Hematopoietic multipotent progenitor cell treated with erythropoietin and hydrocortisone succinate and interleukin-3 and kit ligand, for 15 days (in vitro differentiated cells): ENCODE data around the gene CKAP2.
A peak's percentile ranks its signal among the peaks of the same experiment; 100 is the strongest.
"Not testable (repeated sequence)": the region's sequence is repeated elsewhere in the genome, so short reads cannot be mapped to it uniquely, and the experiment has no call there.

Source experiments
- DNase-seq: peaks from one replicate; pipeline ENCODE4 v3.0.0-alpha.2; 2015; ENCODE audit warnings: low spot score

The CKAP2 gene

DNA sequence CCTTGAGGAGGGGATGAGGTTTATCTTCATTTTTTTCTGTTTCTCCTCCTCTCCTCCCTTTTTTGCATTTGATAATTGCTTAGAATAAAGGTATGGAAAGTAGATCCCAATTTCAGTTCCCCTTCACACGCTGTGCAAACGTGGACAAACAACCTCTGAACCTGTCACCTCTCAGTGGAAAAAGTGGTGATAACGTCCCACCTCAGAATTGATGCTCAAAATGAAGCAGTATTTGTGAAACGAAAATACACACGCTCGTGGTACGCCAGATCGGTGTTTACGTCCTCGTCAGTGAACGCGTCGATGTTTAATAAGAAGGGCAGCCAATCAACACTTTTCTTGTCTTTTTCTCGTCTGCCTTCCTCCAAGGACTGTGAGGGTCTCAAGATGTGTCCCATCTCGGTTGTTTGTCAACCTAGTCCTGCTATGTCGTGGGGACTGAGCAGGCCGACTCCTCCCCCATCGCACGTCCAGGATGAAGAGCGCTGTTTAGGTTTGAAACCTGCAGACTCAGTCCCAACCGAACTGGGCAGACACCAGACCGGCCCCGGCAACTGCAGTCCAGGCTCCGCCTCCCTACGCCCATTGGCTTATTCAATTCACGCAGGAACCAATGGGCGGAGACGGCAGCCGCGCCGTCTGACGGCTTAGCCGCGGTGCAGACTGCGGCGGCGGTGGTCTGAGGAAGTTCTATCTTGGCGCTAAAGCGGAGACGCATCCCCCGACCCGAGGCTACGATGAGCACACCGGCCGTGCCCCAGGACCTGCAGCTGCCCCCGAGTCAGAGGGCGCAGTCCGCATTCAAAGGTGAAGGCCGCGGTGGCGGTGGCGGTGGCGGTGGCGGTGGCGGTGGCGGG, at the start of gene CKAP2:
CKAP2 (plus strand) TSS at position 659 of the 857 bp plus-strand sequence; CDS start at position 738, 79 bp downstream.
- DNase-seq, result peak; percentile 97

DNA sequence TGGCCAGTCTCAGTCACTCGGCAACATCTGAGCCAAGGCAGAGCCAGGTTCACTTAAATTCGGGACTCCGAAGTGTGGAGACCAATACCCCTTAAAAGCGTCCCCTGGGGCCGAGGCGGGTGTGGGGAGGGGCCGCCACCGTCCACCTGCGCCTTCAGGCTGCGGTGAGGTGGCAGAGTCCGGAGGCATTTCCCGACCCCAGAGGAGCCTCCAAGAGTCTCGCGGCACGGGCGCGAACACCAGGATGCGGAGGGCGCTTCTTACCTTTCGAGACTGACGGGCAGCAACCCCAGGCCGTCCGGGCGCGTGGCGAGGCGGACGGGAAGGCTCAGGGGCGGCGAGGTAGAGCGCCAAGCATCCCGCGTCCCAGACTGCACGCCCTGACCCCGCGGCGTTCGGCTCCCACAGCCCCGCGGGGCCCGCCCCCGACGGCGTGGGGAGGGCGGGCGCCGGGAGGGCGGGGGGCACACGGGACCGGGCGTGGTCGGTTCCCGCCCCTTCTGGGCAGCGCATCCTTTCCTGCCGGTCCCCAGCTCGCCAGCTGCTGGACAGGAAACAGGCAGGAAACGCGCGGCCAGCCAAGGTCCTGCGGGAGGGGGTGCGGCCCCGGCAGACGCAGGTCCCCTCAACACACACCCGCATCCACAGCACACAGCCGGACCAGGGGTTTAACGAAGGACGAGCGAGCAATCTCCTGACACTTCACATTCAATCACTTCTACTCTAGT, 49.3 kb upstream of the CKAP2 start, which contains the start of gene THSD1:
THSD1 (minus strand) TSS at position 406 of the 728 bp plus-strand sequence. CDS start 3,572 bp downstream, outside the sequence.
- no peak for DNase-seq

- no peak for DNase-seq
These were observed 48.6 kb upstream of the CKAP2 start for GRCh38 chr13:52406629-52407028.

- not testable (repeated sequence) for DNase-seq
These were observed 47.8 kb upstream of the CKAP2 start for GRCh38 chr13:52407436-52407835.

DNA sequence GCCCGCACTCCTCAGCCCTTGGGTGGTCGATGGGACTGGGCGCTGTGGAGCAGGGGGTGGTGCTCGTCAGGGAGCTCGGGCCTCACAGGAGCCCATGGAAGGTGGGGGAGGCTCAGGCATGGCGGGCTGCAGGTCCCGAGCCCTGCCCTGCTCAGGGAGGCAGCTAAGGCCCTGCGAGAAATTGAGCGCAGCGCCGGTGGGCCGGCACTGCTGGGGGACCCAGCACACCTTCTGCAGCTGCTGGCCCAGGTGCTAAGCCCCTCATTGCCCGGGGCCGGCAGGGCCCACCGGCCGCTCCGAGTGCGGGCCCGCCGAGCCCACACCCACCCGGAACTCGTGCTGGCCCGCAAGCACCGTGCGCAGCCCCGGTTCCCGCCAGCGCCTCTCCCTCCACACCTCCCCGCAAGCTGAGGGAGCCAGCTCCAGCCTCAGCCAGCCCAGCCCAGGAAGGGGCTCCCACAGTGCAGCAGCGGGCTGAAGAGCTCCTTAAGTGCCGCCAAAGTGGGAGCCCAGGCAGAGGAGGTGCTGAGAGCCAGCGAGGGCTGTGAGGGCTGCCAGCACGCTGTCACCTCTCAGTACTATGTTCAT, 47.1 kb upstream of the CKAP2 start:
- not testable (repeated sequence) for DNase-seq

DNA sequence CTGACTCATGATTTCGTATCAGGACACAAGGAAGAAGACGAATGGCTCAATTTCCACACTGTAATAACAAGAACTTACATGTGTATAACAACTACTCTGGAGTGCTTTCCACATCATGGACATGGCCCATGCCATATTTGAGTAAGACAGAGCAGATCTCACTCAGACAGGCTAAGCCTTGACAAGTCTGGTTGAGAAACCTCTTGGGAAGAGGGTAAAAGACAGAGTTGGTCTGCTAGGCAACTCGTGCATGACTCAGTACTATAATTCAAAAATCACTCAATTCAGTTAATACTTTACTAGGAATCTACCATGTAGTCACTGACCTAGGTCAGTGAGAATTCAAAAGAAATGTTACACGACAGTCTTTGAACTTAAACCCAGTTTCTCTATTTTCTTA, 43.6 kb upstream of the CKAP2 start:
- no peak for DNase-seq

DNA sequence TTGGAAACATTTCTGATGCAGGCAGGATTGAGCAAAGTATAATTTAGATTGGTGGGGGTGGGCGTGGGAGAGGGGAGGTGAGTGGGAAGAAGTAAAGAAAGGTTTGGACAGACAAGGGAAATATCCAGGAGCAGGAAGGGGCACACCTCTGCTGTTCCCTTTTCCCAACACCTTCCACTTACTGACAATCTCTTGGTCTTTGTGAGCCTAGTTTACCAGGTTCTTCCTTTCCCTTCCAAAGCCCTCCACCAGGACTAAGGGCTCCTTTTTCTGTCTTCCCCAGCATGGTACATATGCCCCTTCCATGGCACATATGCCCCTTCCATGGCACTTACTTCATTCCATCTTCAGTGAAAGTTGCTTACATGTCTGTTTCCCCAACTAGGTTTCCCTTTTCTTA, 43.1 kb upstream of the CKAP2 start:
- no peak for DNase-seq

GRCh38 chr13:52414051-52414450, 41.2 kb upstream of the CKAP2 start:
- DNase-seq, result no peak

DNA sequence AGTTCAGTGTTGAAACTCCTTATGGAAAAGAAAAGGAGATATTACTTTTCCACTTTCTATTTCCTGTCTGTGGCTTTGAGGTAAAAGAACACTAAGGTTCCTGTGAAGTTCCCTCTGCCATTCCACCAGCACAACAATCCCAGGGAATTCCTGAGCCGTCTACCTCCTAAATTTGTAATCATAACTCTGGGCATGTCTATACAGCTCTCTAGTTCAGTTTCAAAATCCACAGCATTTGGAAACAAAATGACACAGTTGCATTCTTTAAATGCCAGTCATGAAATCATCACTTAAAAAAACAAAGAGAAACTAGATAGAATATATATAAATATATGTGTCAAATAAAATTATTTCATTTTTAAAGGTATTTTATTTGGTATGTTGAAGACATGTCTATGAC, 40.3 kb upstream of the CKAP2 start:
- DNase-seq, result no peak

GRCh38 chr13:52419080-52419479, 36.2 kb upstream of the CKAP2 start:
- no peak for DNase-seq

- no peak for DNase-seq
These were observed 34.1 kb upstream of the CKAP2 start for GRCh38 chr13:52421216-52421615.

DNA sequence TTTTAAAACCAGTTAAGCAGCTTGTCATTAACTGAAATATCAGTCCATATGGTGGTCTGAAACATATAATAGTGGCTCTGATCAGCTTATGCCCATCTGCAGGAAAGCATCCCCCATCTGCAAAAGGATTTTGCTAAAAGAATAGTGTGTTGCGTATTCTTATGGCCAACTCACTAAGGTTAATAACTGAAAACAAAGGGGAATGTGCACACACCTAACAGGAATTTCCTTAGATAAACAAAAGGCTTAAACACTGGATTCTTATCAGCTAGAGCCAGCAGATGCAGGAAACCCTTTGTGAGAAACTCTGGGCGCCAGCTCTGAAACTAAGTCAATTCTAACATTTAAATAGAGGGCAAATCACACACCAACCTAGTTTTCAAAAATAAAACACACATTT, 27.0 kb upstream of the CKAP2 start:
- no peak for DNase-seq

DNA sequence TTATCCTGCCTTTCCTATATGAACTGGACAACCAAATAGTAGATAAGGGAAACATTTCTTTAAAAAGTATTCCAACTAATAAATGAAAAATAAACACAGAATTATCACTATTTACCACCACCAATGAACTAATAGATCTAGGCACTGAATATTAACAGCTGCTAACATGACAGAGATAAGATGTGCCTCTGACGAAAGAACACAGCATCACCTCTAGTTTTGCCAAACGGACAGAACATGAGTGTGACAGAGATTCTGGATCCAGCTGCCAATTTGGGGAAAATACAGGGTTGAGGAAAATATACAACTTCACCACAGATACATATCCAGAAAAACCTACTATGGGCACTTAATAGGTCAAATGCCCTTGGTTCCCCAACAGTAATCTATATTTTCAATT, 22.8 kb upstream of the CKAP2 start:
- no peak for DNase-seq

- no peak for DNase-seq
These were observed 9.0 kb upstream of the CKAP2 start for GRCh38 chr13:52446265-52446664.

DNA sequence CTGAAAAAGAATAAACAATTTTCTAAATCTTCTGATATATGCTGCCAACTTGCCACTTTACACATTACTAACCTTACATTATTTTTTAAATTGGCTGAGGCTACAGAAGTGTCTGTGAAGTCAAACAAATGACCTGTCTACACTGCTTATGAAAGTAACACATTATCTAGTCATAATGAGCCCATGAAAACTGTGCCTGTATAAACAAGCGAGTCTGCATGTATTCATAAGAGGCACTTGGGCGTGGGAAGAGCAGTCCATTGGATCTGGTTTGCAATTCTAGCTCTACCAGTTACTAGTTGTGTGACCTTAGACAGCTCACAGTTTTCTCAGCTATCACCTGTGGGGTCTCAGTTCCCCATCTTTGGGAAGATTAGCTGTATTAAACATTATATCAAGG, 7.9 kb upstream of the CKAP2 start:
- DNase-seq, result no peak

GRCh38 chr13:52447815-52448552, 7.3 kb upstream of the CKAP2 start:
- DNase-seq, result no peak

GRCh38 chr13:52449331-52450011, 5.8 kb upstream of the CKAP2 start:
- no peak for DNase-seq

DNA sequence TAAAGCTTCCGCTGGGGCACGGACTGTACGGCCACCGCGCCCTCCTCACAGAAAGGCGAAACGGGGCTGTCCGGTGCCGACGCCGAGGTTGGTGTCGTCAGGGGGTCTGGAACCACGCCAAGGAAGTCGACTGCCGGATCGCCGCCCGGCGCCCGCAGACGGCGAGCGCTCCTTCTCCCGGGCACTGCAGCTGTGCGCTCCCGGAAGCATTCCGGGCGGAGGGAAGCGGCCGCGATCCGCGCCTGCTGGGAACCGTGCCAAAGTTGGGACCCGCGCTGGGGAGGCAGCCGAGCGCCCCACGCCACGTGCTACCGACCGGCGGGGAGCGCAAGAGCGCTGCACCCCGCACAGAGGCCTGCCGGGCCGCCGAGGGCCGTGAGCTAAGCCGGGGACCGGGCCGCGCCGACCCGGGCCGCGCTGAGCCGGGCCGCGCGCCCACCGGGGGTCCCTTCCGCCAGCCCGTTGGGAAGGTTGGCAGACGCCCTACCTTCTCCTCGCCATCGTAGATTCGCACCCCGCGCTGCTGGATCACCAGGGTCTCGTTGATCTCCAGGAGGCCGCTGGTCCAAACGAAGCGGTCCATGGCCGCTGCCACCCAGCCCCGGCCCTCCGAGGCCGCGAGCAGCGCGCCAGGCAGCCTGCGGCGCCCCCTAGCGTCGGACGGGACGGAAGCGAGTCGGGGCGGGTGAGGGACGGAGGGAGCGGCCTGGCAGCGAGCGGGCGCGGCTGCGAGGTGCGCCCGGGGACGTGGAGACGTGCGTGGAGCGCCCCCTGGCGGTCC, 5.1 kb upstream of the CKAP2 start, which contains the start of gene VPS36:
VPS36 (minus strand) TSS at position 623 of the 781 bp plus-strand sequence; CDS start at position 583, 40 bp downstream.
- peak; percentile 97 for DNase-seq

- no peak for DNase-seq
These were observed 4.5 kb upstream of the CKAP2 start for GRCh38 chr13:52450793-52451116.

GRCh38 chr13:52451135-52451804, 4.0 kb upstream of the CKAP2 start:
- DNase-seq, result no peak
